Osteocyte (in vitro differentiated cells): ENCODE measurements around the gene NKX2-8. TPM values are rescaled to one million over a fixed set of nuclear protein-coding genes. Genes with fewer than 3 reads are reported as not detected.

ENCODE experiments used
- DNase-seq: peaks from one replicate; pipeline ENCODE4 v3.0.0; 2021; ENCODE audit warnings: mixed read lengths; ENCODE audit not compliant: unreplicated experiment; ENCODE audit errors: extremely low spot score
- H3K27ac Mint-ChIP-seq: one replicate; pipeline ENCODE4 v1.8.0; 2021; ENCODE audit warnings: mild to moderate bottlenecking, mixed read lengths; ENCODE audit not compliant: unreplicated experiment
- H3K27me3 Mint-ChIP-seq: one replicate; pipeline ENCODE4 v1.8.0; 2021; ENCODE audit warnings: mixed read lengths; ENCODE audit not compliant: unreplicated experiment
- H3K36me3 Mint-ChIP-seq: one replicate; pipeline ENCODE4 v1.8.0; 2021; ENCODE audit warnings: mixed read lengths; ENCODE audit not compliant: unreplicated experiment
- H3K4me1 Mint-ChIP-seq: one replicate; pipeline ENCODE4 v1.8.0; 2021; ENCODE audit warnings: mixed read lengths; ENCODE audit not compliant: unreplicated experiment
- H3K4me3 Mint-ChIP-seq: one replicate; pipeline ENCODE4 v1.8.0; 2021; ENCODE audit warnings: mild to moderate bottlenecking, moderate library complexity, mixed read lengths; ENCODE audit not compliant: unreplicated experiment
- H3K9me3 Mint-ChIP-seq: one replicate; pipeline ENCODE4 v1.8.0; 2021; ENCODE audit warnings: mixed read lengths; ENCODE audit not compliant: unreplicated experiment
- CTCF ChIP-seq: fragments of 200-600 bp; sonication (generic); IDR thresholded peaks from 2 replicates; pipeline ENCODE4 v1.5.0; 2021; ENCODE audit warnings: antibody characterized with exemption, mild to moderate bottlenecking, moderate library complexity
- total RNA-seq: library from RNA; stranded (reverse); gene quantifications from 2 replicates; pipeline ENCODE4 v1.2.1, GENCODE V29; 2021

NKX2-8 gene
- total RNA-seq, 1 donor from 2014 or later, result not detected

GRCh38 chr14:36619853-36620252 is 37.4 kb upstream of the NKX2-8 start:
- Mint-ChIP-seq H3K27ac (no peak overlapping the region), H3K27me3 (peaks cover 3% of the 10 kb centered on the region), H3K4me3 (no peak overlapping the region), H3K9me3 (no peaks in the 10 kb centered on the region), H3K4me1 (no peaks in the 10 kb centered on the region), H3K36me3 (no peaks in the 10 kb centered on the region)
- DNase-seq, result no peak
- no peak for TF ChIP-seq CTCF

- no peak overlapping the region for H3K4me3 Mint-ChIP-seq
- no peaks in the 10 kb centered on the region for H3K36me3 Mint-ChIP-seq
- no peaks in the 10 kb centered on the region for H3K9me3 Mint-ChIP-seq
- no peak for DNase-seq
- TF ChIP-seq CTCF, result no peak
- H3K27me3 Mint-ChIP-seq, result peaks cover 3% of the 10 kb centered on the region
- no peaks in the 10 kb centered on the region for H3K4me1 Mint-ChIP-seq
- no peak overlapping the region for H3K27ac Mint-ChIP-seq
Measured at GRCh38 chr14:36619131-36619530, 36.7 kb upstream of the NKX2-8 start.

GRCh38 chr14:36618641-36619040 is 36.2 kb upstream of the NKX2-8 start:
- no peak for DNase-seq
- no peak for TF ChIP-seq CTCF
- Mint-ChIP-seq H3K4me1 (no peaks in the 10 kb centered on the region), H3K9me3 (no peaks in the 10 kb centered on the region), H3K27me3 (peaks cover 3% of the 10 kb centered on the region), H3K4me3 (no peak overlapping the region), H3K27ac (no peak overlapping the region), H3K36me3 (no peaks in the 10 kb centered on the region)

GRCh38 chr14:36617824-36618223 is 35.4 kb upstream of the NKX2-8 start:
- peaks cover 3% of the 10 kb centered on the region for H3K27me3 Mint-ChIP-seq
- H3K9me3 Mint-ChIP-seq, result no peaks in the 10 kb centered on the region
- TF ChIP-seq CTCF, result no peak
- no peaks in the 10 kb centered on the region for H3K4me1 Mint-ChIP-seq
- H3K36me3 Mint-ChIP-seq, result no peaks in the 10 kb centered on the region
- no peak overlapping the region for H3K27ac Mint-ChIP-seq
- DNase-seq, result no peak
- no peak overlapping the region for H3K4me3 Mint-ChIP-seq

- no peak overlapping the region for H3K27ac Mint-ChIP-seq
- H3K4me3 Mint-ChIP-seq, result no peak overlapping the region
- no peak for TF ChIP-seq CTCF
- H3K36me3 Mint-ChIP-seq, result no peaks in the 10 kb centered on the region
- peaks cover 20% of the 10 kb centered on the region for H3K27me3 Mint-ChIP-seq
- no peaks in the 10 kb centered on the region for H3K9me3 Mint-ChIP-seq
- no peak for DNase-seq
- H3K4me1 Mint-ChIP-seq, result no peaks in the 10 kb centered on the region
Measured at GRCh38 chr14:36605506-36605857, 23.1 kb upstream of the NKX2-8 start.
